Vagina (tissue), 2 donors: ENCODE results near the gene SHC1.

Experiments
- CTCF ChIP-seq, 3 experiments: fragments of 450-650 bp in 2 of 3; fragments of 200-600 bp in 1 of 3; sonication (generic) in 1 of 3; IDR thresholded peaks; one replicate each; pipeline ENCODE4 v1.5.1; 2017 to 2019; ENCODE audit warnings: antibody characterized with exemption in 3 of 3, mild to moderate bottlenecking in 2 of 3, moderate library complexity in 2 of 3
- POLR2A ChIP-seq, 2 donors: fragments of 450-650 bp; IDR thresholded peaks; one replicate each; pipeline ENCODE4 v1.6.1; 2017; ENCODE audit warnings: antibody characterized with exemption in 2 of 2, mild to moderate bottlenecking in 2 of 2, moderate library complexity in 2 of 2
- POLR2AphosphoS5 ChIP-seq, 2 donors: sonication (generic); formaldehyde crosslinking; IDR thresholded peaks; one replicate each; pipeline ENCODE4 v1.9.0; 2017; ENCODE audit warnings: antibody characterized with exemption in 2 of 2, mild to moderate bottlenecking in 2 of 2, low read depth in 1 of 2; ENCODE audit not compliant: insufficient read depth in 1 of 2

- TF ChIP-seq CTCF (IDR thresholded peaks at IDR 0.05) (no peak), POLR2A (IDR thresholded peaks at IDR 0.05) (no peak), POLR2AphosphoS5 (IDR thresholded peaks at IDR 0.05; ENCODE audit: insufficient read depth in 1 of 2, low read depth in 1 of 2) (no peak)
Observed at GRCh38 chr1:154960446-154961136, 10.0 kb downstream of the SHC1 start.
